Neural cell (in vitro differentiated cells): ENCODE results near the gene PCNX4.

Experiments
- CTCF ChIP-seq: fragments of 450-650 bp; IDR thresholded peaks from 2 replicates; pipeline ENCODE4 v1.5.1; 2014; ENCODE audit warnings: antibody characterized with exemption, mild to moderate bottlenecking, moderate library complexity; ENCODE audit not compliant: poor library complexity, severe bottlenecking
- EP300 ChIP-seq: fragments of 450-650 bp; conservative IDR thresholded peaks from 2 replicates; pipeline ENCODE4 v1.6.1; 2014; ENCODE audit warnings: antibody characterized with exemption, mild to moderate bottlenecking, moderate library complexity; ENCODE audit not compliant: poor library complexity, severe bottlenecking
- EZH2 ChIP-seq: fragments of 200-600, 300-800 bp; shearing (Covaris generic), sonication (generic); IDR thresholded peaks from 2 replicates; pipeline ENCODE4 v1.6.1; 2014; ENCODE audit warnings: antibody characterized with exemption, low read length, borderline replicate concordance, mild to moderate bottlenecking; ENCODE audit not compliant: insufficient read depth, poor library complexity, severe bottlenecking
- MXI1 ChIP-seq: fragments of 450-650 bp; conservative IDR thresholded peaks from 2 replicates; pipeline ENCODE4 v1.6.1; 2014; ENCODE audit warnings: antibody characterized with exemption, mild to moderate bottlenecking; ENCODE audit not compliant: poor library complexity, severe bottlenecking
- POLR2AphosphoS5 ChIP-seq: IDR thresholded peaks from 2 replicates; pipeline ENCODE4 v1.6.1; 2012
- REST ChIP-seq: IDR thresholded peaks from 2 replicates; pipeline ENCODE4 v1.6.1; 2012; ENCODE audit warnings: borderline replicate concordance

GRCh38 chr14:60215127-60215444 lies 123.4 kb downstream of the PCNX4 start:
- TF ChIP-seq CTCF = no peak
- no peak for TF ChIP-seq EZH2
- no peak for TF ChIP-seq MXI1
- TF ChIP-seq REST = no peak
- no peak for TF ChIP-seq EP300
- no peak for TF ChIP-seq POLR2AphosphoS5
